Sigmoid colon (tissue), 7 donors: ENCODE results near the gene FOXO6. TPM values are rescaled to one million over a fixed set of nuclear protein-coding genes. Genes with fewer than 3 reads are reported as not detected.

Experiments used
- DNase-seq: peaks from one replicate; pipeline ENCODE4 v3.0.0-alpha.2; 2019
- H3K27ac ChIP-seq, 4 donors: fragments of 200-600 bp; sonication (generic); one replicate each; pipeline ENCODE4 v1.5.1; 2016 to 2019; ENCODE audit warnings: mild to moderate bottlenecking in 1 of 4
- H3K27me3 ChIP-seq, 3 donors: fragments of 200-600 bp; sonication (generic); one replicate each; pipeline ENCODE4 v1.5.1; 2019; ENCODE audit warnings: mild to moderate bottlenecking in 1 of 3
- H3K36me3 ChIP-seq, 4 donors: fragments of 200-600 bp; sonication (generic); one replicate each; pipeline ENCODE4 v1.5.1; 2016 to 2019
- H3K4me1 ChIP-seq, 4 donors: fragments of 200-600 bp; sonication (generic); one replicate each; pipeline ENCODE4 v1.5.1; 2017 to 2019
- H3K4me3 ChIP-seq, 4 donors: fragments of 200-600 bp; sonication (generic); one replicate each; pipeline ENCODE4 v1.5.1; 2017 to 2019; ENCODE audit warnings: mild to moderate bottlenecking in 2 of 4, moderate library complexity in 1 of 4
- H3K9me3 ChIP-seq, 4 donors: fragments of 200-600 bp in 3 of 4; sonication (generic) in 3 of 4; one replicate each; pipeline versions ENCODE4 v1.5.1 to v1.6.1; 2013 to 2019
- EP300 ChIP-seq, 4 donors: sonication (generic); formaldehyde crosslinking; IDR thresholded peaks; one replicate each; pipeline ENCODE4 v1.6.1; 2017; ENCODE audit warnings: antibody characterized with exemption in 4 of 4
- POLR2A ChIP-seq, 2 donors: fragments of 450-650 bp; IDR thresholded peaks; one replicate each; pipeline ENCODE4 v1.6.1; 2016; ENCODE audit warnings: antibody characterized with exemption in 2 of 2, mild to moderate bottlenecking in 2 of 2, moderate library complexity in 2 of 2
- POLR2AphosphoS5 ChIP-seq, 4 donors: sonication (generic); formaldehyde crosslinking; IDR thresholded peaks; one replicate each; pipeline ENCODE4 v1.6.1; 2017; ENCODE audit warnings: antibody characterized with exemption in 4 of 4
- WGBS, 2 donors: extraction: QIAGEN DNeasy Blood & Tissue Kit; methylation state at CpG; one replicate each; pipeline ENCODE4 v1.1.7; 2013; 5-methylcytosine and 5-hydroxymethylcytosine counted together
- intact Hi-C: fragments of 100-400 bp; cut with DNase I; formaldehyde crosslinking; loops from one replicate; pipeline ENCODE4 v1.15.1; 2023
- polyA plus RNA-seq, 3 donors: library from polyadenylated mRNA; stranded (reverse); fragments of 200-250 nt; gene quantifications; one replicate each; pipeline ENCODE4 v1.2.3, GENCODE V29; 2013
- total RNA-seq, 4 donors: library from RNA; depleted of rRNA; stranded (reverse); fragments of >200 nt; gene quantifications; one replicate each; pipeline ENCODE4 v1.1.0, GENCODE V29; 2016
- TF ChIP-seq, protein P1 (sequence below), 4 experiments: fragments of 450-650 bp in 3 of 4; fragments of 200-600 bp in 1 of 4; IDR thresholded peaks; one replicate each; pipeline ENCODE4 v1.5.1; 2016 to 2019; ENCODE audit warnings: antibody characterized with exemption in 4 of 4, mild to moderate bottlenecking in 3 of 4, moderate library complexity in 2 of 4
- donor health status: healthy with polysubstance abuse.
- donor health status: Bipolar disorder and iron deficiency.
- donor health status: healthy.

The FOXO6 gene
- total and polyA plus RNA-seq, 7 donors, result 0.20 to 1.4 (median 0.81) TPM; not detected in 2

DNA sequence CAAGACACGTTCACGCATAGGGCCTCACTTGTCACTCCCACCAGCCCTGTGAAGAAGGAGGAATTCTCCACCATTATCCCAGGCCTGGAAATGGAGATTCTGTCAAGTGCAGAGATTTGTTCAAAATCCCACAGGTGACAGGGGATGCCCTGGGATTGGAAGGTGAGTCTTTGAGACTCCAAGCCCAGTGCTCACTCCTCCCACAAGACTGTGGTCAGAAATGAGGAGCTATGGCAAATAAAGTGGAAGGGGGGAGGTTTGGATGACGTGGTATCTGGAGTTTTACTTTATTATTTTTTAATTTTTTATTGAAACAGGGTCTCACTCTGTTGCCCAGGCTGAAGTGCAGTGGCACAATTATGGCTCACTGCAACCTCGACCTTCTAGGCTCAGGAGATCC is 12.8 kb upstream of the FOXO6 start:
- no peaks in the 10 kb centered on the region for H3K36me3 ChIP-seq
- WGBS, 2 donors, result 80 to 82% methylated on average over 4 of the region's 4 CpGs
- DNase-seq, result no peak
- H3K4me3 ChIP-seq, result no peak overlapping the region
- intact Hi-C loops, result no loop called here
- no peak overlapping the region for H3K27ac ChIP-seq
- H3K4me1 ChIP-seq, result no peaks in the 10 kb centered on the region
- TF ChIP-seq POLR2AphosphoS5 (IDR thresholded peaks at IDR 0.05) (no peak), EP300 (IDR thresholded peaks at IDR 0.05) (no peak), POLR2A (IDR thresholded peaks at IDR 0.05) (no peak)
- TF ChIP-seq, protein P1, sequence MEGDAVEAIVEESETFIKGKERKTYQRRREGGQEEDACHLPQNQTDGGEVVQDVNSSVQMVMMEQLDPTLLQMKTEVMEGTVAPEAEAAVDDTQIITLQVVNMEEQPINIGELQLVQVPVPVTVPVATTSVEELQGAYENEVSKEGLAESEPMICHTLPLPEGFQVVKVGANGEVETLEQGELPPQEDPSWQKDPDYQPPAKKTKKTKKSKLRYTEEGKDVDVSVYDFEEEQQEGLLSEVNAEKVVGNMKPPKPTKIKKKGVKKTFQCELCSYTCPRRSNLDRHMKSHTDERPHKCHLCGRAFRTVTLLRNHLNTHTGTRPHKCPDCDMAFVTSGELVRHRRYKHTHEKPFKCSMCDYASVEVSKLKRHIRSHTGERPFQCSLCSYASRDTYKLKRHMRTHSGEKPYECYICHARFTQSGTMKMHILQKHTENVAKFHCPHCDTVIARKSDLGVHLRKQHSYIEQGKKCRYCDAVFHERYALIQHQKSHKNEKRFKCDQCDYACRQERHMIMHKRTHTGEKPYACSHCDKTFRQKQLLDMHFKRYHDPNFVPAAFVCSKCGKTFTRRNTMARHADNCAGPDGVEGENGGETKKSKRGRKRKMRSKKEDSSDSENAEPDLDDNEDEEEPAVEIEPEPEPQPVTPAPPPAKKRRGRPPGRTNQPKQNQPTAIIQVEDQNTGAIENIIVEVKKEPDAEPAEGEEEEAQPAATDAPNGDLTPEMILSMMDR (IDR thresholded peaks at IDR 0.05), result no peak
- no peaks in the 10 kb centered on the region for H3K9me3 ChIP-seq
- no peaks in the 10 kb centered on the region for H3K27me3 ChIP-seq

DNA sequence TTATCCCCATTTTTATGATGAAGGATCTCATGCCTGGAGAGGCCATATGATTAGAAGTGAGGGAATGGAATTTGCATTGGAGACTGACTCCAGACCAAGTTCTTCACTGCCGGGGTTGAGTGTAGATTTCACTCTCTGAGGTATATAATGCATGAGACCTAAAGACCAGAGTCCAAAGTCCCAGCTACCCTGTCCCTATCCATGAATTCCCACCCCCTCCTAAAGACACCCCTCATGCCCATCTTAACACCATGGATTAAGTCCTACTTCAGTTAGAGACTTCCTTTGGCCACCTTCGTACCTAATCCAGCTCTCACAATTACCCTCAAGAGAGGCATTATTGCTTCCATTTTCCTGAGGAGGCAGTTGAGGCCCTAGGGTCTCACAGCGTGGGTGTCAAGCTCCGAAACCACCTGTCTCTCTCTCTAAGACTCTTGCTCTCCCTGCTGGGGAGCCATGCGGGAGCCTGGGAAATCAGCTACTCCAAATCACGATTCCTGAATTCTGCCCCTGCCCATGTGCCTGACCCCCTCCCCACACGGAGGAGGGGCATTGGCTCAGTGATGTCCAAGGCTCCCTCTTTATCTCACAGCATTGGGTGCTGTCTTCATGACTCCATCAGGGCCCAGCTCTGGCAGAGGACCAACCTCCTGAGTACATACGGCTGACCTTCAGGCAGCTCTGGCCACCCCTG is 11.7 kb upstream of the FOXO6 start:
- Histone ChIP-seq H3K4me1 (no peaks in the 10 kb centered on the region), H3K27ac (no peak overlapping the region), H3K27me3 (no peaks in the 10 kb centered on the region), H3K9me3 (no peaks in the 10 kb centered on the region), H3K36me3 (no peaks in the 10 kb centered on the region), H3K4me3 (no peak overlapping the region)
- intact Hi-C loops, result no loop called here
- TF ChIP-seq EP300 (IDR thresholded peaks at IDR 0.05), result no peak
- TF ChIP-seq POLR2A (IDR thresholded peaks at IDR 0.05), result no peak
- no peak for TF ChIP-seq POLR2AphosphoS5 (IDR thresholded peaks at IDR 0.05)
- TF ChIP-seq, protein P1 (IDR thresholded peaks at IDR 0.05), result no peak
- no peak for DNase-seq
- WGBS, 2 donors, result 90 to 93% methylated on average over 8 of the region's 8 CpGs

DNA sequence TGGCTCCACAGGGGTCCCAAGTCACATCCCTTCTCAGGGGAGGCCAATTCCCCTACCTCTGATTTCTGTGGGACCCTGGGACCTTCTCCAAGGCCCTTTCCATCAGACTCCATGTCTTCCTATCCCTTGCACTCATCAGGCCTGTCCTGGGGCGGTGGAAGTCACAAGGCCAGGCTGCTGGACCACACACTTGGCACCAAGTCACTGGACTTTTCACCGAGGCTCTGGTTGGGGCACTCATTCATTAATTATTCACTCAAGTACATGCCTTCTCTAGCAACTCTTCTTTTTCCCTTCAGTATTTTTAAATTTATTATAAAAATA is 11.2 kb upstream of the FOXO6 start:
- intact Hi-C loops, result no loop called here
- H3K4me3 ChIP-seq, result no peak overlapping the region
- TF ChIP-seq POLR2A (IDR thresholded peaks at IDR 0.05), result no peak
- no peak for DNase-seq
- H3K4me1 ChIP-seq, result no peaks in the 10 kb centered on the region
- no peak overlapping the region for H3K27ac ChIP-seq
- no peaks in the 10 kb centered on the region for H3K27me3 ChIP-seq
- 70 to 82% methylated on average over 2 of the region's 2 CpGs for WGBS, 2 donors
- H3K36me3 ChIP-seq, result no peaks in the 10 kb centered on the region
- no peaks in the 10 kb centered on the region for H3K9me3 ChIP-seq

DNA sequence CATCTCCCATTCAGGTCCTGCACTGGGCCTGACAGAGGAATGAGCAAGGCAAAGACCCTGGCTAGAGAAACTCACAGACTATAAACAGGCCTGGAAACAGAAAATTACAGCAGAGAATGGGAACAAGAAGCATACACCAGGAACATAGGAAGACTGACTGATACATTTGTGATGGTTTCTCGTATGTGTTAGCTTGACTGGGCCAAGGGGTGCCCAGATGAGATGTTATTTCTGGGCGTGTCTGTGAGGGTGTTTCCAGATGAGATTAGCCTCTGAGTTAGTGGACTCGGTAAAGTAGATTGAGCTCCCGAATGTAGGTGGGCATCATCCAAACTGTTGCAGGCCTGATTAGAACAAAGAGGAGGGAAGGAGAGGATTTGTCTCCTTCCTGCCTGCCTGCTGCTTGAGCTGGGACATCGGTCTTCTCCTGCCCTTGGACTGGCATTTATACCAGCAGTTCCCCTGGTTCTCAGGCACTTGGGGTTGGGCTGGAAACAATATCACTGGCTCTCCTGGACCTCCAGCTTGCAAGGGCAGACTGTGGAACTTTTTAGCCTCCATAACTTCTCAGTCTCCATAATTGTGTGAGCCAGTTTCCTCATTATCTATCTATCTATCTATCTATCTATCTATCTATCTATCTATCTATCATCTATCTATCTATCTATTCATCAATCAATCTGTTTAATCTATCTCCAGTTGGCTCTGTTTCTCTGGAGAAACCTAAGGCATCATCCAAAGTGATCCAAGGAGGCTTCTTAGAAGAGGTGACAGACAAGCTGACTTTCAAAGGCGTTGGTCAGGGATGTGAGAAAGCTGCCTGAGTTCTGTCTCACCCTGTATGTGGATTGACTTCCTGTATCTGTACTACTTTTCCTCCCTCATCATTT is 9.7 kb upstream of the FOXO6 start:
- Histone ChIP-seq H3K4me1 (no peaks in the 10 kb centered on the region), H3K4me3 (no peak overlapping the region), H3K27me3 (no peaks in the 10 kb centered on the region), H3K36me3 (no peaks in the 10 kb centered on the region), H3K9me3 (no peaks in the 10 kb centered on the region), H3K27ac (no peak overlapping the region)
- DNase-seq, result no peak
- intact Hi-C loops, result no loop called here
- no peak for TF ChIP-seq EP300 (IDR thresholded peaks at IDR 0.05)
- no peak for TF ChIP-seq POLR2A (IDR thresholded peaks at IDR 0.05)
- TF ChIP-seq, protein P1 (IDR thresholded peaks at IDR 0.05), result no peak
- no peak for TF ChIP-seq POLR2AphosphoS5 (IDR thresholded peaks at IDR 0.05)
- 77 to 90% methylated on average over 6 of the region's 6 CpGs for WGBS, 2 donors

DNA sequence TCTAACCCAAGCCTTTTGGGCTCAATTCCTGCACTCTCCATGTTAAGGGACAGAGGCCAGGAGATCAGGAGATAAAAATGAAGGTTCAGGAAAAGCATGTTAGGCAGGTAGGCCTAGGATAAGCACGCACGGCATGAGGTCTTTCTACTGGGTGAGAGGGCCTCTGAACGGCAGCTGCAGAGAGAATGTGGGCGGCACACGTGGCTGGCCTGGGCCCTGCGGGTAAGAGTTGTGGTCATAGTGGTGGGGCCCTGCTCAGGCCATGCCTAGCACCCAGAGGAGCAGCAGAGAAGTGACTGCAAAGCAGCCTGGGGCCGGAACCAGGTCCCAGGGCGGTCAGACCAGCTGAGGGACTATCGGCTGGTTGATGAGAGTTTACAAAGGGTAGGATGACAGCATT is 7.5 kb upstream of the FOXO6 start:
- Histone ChIP-seq H3K4me1 (peaks cover 0 to 18% (median 14%) of the 10 kb centered on the region in 4 donors), H3K27ac (no peak overlapping the region), H3K9me3 (no peaks in the 10 kb centered on the region), H3K36me3 (no peaks in the 10 kb centered on the region), H3K4me3 (no peak overlapping the region), H3K27me3 (no peaks in the 10 kb centered on the region)
- TF ChIP-seq, protein P1 (IDR thresholded peaks at IDR 0.05), result no peak
- no peak for TF ChIP-seq POLR2A (IDR thresholded peaks at IDR 0.05)
- TF ChIP-seq POLR2AphosphoS5 (IDR thresholded peaks at IDR 0.05), result no peak
- TF ChIP-seq EP300 (IDR thresholded peaks at IDR 0.05), result no peak
- intact Hi-C loops, result no loop called here
- DNase-seq, result no peak
- WGBS, 2 donors, result 79 to 88% methylated on average over 9 of the region's 9 CpGs
